ENCODE results near the gene FOXI2. TPM values are rescaled to one million over a fixed set of nuclear protein-coding genes. Genes with fewer than 3 reads are reported as not detected.
A peak's percentile ranks its signal among the peaks of the same experiment; 100 is the strongest.

FOXI2 gene
- total RNA-seq, 4 donors from 2014 or later, result 0.59 to 0.87 TPM; not detected in 2

GRCh38 chr10:127720142-127720541 is 16.8 kb upstream of the FOXI2 start:
- no peak for TF ChIP-seq EP300 (IDR thresholded peaks at IDR 0.05)
- no peak for TF ChIP-seq CTCF (IDR thresholded peaks at IDR 0.05)
- TF ChIP-seq POLR2A (IDR thresholded peaks at IDR 0.05), result no peak
- no peak for DNase-seq (ENCODE audit: low spot score in 2 of 2)
- no peaks in the 10 kb centered on the region for H3K9me3 ChIP-seq
- H3K27me3 ChIP-seq, result no peaks in the 10 kb centered on the region
- H3K4me3 ChIP-seq, result no peak overlapping the region
- no peaks in the 10 kb centered on the region for H3K4me1 ChIP-seq
- WGBS, 2 donors, result 40 to 51% methylated on average over 4 of the region's 4 CpGs
- no peak overlapping the region for H3K27ac ChIP-seq
- no peaks in the 10 kb centered on the region for H3K36me3 ChIP-seq

GRCh38 chr10:127720903-127721302 is 16.1 kb upstream of the FOXI2 start:
- Histone ChIP-seq H3K27me3 (no peaks in the 10 kb centered on the region), H3K4me3 (no peak overlapping the region), H3K36me3 (no peaks in the 10 kb centered on the region), H3K27ac (no peak overlapping the region), H3K9me3 (no peaks in the 10 kb centered on the region), H3K4me1 (no peaks in the 10 kb centered on the region)
- TF ChIP-seq CTCF (IDR thresholded peaks at IDR 0.05), result no peak
- no peak for TF ChIP-seq EP300 (IDR thresholded peaks at IDR 0.05)
- no peak for TF ChIP-seq POLR2A (IDR thresholded peaks at IDR 0.05)
- WGBS, 2 donors, result 56 to 88% methylated on average over 3 of the region's 3 CpGs
- DNase-seq (ENCODE audit: low spot score in 2 of 2), result no peak

- 5 to 13% methylated on average over 11 of the region's 11 CpGs for WGBS, 2 donors
- no peak overlapping the region for H3K27ac ChIP-seq
- H3K36me3 ChIP-seq, result no peaks in the 10 kb centered on the region
- peaks cover 0 to 65% of the 10 kb centered on the region in 2 donors for H3K27me3 ChIP-seq
- no peak for DNase-seq (ENCODE audit: low spot score in 2 of 2)
- H3K9me3 ChIP-seq, result peaks cover 0 to 4% (median 0%) of the 10 kb centered on the region in 4 donors
- peaks cover 0 to 32% (median 0%) of the 10 kb centered on the region in 4 donors for H3K4me1 ChIP-seq
- H3K4me3 ChIP-seq, result no peak overlapping the region
- TF ChIP-seq POLR2A (IDR thresholded peaks at IDR 0.05), result no peak
- no peak for TF ChIP-seq CTCF (IDR thresholded peaks at IDR 0.05)
- TF ChIP-seq EP300 (IDR thresholded peaks at IDR 0.05), result no peak
These were observed 2.2 kb upstream of the FOXI2 start for GRCh38 chr10:127734753-127735152.

GRCh38 chr10:127735156-127735555 is 1.8 kb upstream of the FOXI2 start:
- no peaks in the 10 kb centered on the region for H3K36me3 ChIP-seq
- H3K27me3 ChIP-seq, result peaks cover 0 to 65% of the 10 kb centered on the region in 2 donors
- peaks cover 0 to 4% (median 0%) of the 10 kb centered on the region in 4 donors for H3K9me3 ChIP-seq
- no peak overlapping the region for H3K4me3 ChIP-seq
- DNase-seq (ENCODE audit: low spot score in 2 of 2), result no peak
- no peak overlapping the region for H3K27ac ChIP-seq
- peaks cover 0 to 32% (median 0%) of the 10 kb centered on the region in 4 donors for H3K4me1 ChIP-seq
- 6 to 7% methylated on average over 13 of the region's 13 CpGs for WGBS, 2 donors
- TF ChIP-seq POLR2A (IDR thresholded peaks at IDR 0.05) (no peak), CTCF (IDR thresholded peaks at IDR 0.05) (no peak), EP300 (IDR thresholded peaks at IDR 0.05) (no peak)

- 6 to 10% methylated on average over 17 to 24 of the region's 24 CpGs for WGBS, 2 donors
- no peak for TF ChIP-seq CTCF (IDR thresholded peaks at IDR 0.05)
- no peak for TF ChIP-seq POLR2A (IDR thresholded peaks at IDR 0.05)
- TF ChIP-seq EP300 (IDR thresholded peaks at IDR 0.05), result no peak
- no peak for DNase-seq (ENCODE audit: low spot score in 2 of 2)
- no peak overlapping the region for H3K27ac ChIP-seq
- peaks cover 0 to 65% of the 10 kb centered on the region in 2 donors for H3K27me3 ChIP-seq
- H3K4me1 ChIP-seq, result peaks cover 0 to 32% (median 0%) of the 10 kb centered on the region in 4 donors
- H3K36me3 ChIP-seq, result no peaks in the 10 kb centered on the region
- peak overlapping the region in 1 of 4 donors; percentile 38 for H3K4me3 ChIP-seq
- H3K9me3 ChIP-seq, result no peaks in the 10 kb centered on the region
These were observed 1.2 kb upstream of the FOXI2 start for GRCh38 chr10:127735723-127736221.

Measured in tibial nerve (tissue), 4 donors.